OCI-LY1 (cell line): Measurements from ENCODE around the gene HOXA5.

Experiments used
- H2AFZ ChIP-seq: fragments of 200-600 bp; sonication (generic), shearing (Covaris generic); 2 replicates; pipeline ENCODE4 v1.6.0; 2014; ENCODE audit warnings: antibody characterized with exemption, mild to moderate bottlenecking, low read length
- H3F3A ChIP-seq: fragments of 200-600 bp; sonication (generic), shearing (Covaris generic); 2 replicates; pipeline ENCODE4 v1.6.0; 2014; ENCODE audit warnings: mild to moderate bottlenecking, antibody characterized with exemption, low read length, moderate library complexity; ENCODE audit not compliant: insufficient read depth
- H3K27ac ChIP-seq: fragments of 200-600 bp; sonication (generic); 2 replicates; pipeline ENCODE4 v1.5.1; 2014; ENCODE audit warnings: low read length, mixed run types, mild to moderate bottlenecking, low read depth; ENCODE audit not compliant: poor library complexity, severe bottlenecking
- H3K27me3 ChIP-seq: fragments of 200-600 bp; sonication (generic); 2 replicates; pipeline ENCODE4 v1.6.0; 2014; ENCODE audit warnings: antibody characterized with exemption, mild to moderate bottlenecking, low read length, moderate library complexity; ENCODE audit not compliant: insufficient read depth
- H3K36me3 ChIP-seq: fragments of 200-600 bp; sonication (generic); 2 replicates; pipeline ENCODE4 v1.6.1; 2014; ENCODE audit warnings: mild to moderate bottlenecking, antibody characterized with exemption, low read length, moderate library complexity, mixed read lengths; ENCODE audit not compliant: insufficient read depth
- H3K4me1 ChIP-seq: fragments of 200-600 bp; sonication (generic); 2 replicates; pipeline ENCODE4 v1.5.1; 2014; ENCODE audit warnings: mild to moderate bottlenecking, low read length, moderate library complexity; ENCODE audit not compliant: insufficient read depth, severe bottlenecking
- H3K4me2 ChIP-seq: fragments of 200-600 bp; sonication (generic), shearing (Covaris generic); 2 replicates; pipeline ENCODE4 v1.6.1; 2014; ENCODE audit warnings: low read length
- H3K4me3 ChIP-seq: fragments of 200-600 bp; sonication (generic); 2 replicates; pipeline ENCODE4 v1.5.1; 2014; ENCODE audit warnings: low read length, low read depth, mild to moderate bottlenecking, mixed read lengths; ENCODE audit not compliant: poor library complexity, severe bottlenecking
- H3K79me2 ChIP-seq: fragments of 200-600 bp; shearing (Covaris generic); 2 replicates; pipeline ENCODE4 v1.6.1; 2016; ENCODE audit warnings: mixed run types, low read length, mixed read lengths; ENCODE audit not compliant: insufficient read depth
- H3K9ac ChIP-seq: fragments of 200-600 bp; sonication (generic), shearing (Covaris generic); 2 replicates; pipeline ENCODE4 v1.6.1; 2014; ENCODE audit warnings: mild to moderate bottlenecking, low read length, mixed read lengths
- H3K9me2 ChIP-seq: fragments of 200-600 bp; sonication (generic), shearing (Covaris generic); 2 replicates; pipeline ENCODE4 v1.6.1; 2014; ENCODE audit warnings: low read depth, mild to moderate bottlenecking, low read length, mixed read lengths
- H3K9me3 ChIP-seq: fragments of 200-600 bp; shearing (Covaris generic); 2 replicates; pipeline ENCODE4 v1.6.1; 2014; ENCODE audit warnings: low read length, mixed read lengths
- H4K20me1 ChIP-seq: fragments of 200-600 bp; sonication (generic), shearing (Covaris generic); 2 replicates; pipeline ENCODE4 v1.6.0; 2016; ENCODE audit warnings: mild to moderate bottlenecking, low read length; ENCODE audit not compliant: insufficient read depth
- CTCF ChIP-seq: fragments of 200-600 bp; sonication (generic), shearing (Covaris generic); IDR thresholded peaks from 2 replicates; pipeline ENCODE4 v1.5.1; 2017; ENCODE audit warnings: mild to moderate bottlenecking, antibody characterized with exemption, low read length, moderate library complexity, mixed read lengths
- EZH2 ChIP-seq: fragments of 200-600 bp; sonication (generic), shearing (Covaris generic); IDR thresholded peaks from 2 replicates; pipeline ENCODE4 v1.8.0; 2017; ENCODE audit warnings: borderline replicate concordance, mixed run types, mild to moderate bottlenecking, antibody characterized with exemption, low read length, moderate library complexity, mixed read lengths

Gene HOXA5

GRCh38 chr7:27171325-27171636 is 27.8 kb upstream of the HOXA5 start:
- H3K4me1 ChIP-seq, result peaks cover 16% of the 10 kb centered on the region
- H3K79me2 ChIP-seq, result no peaks in the 10 kb centered on the region
- H4K20me1 ChIP-seq, result no peaks in the 10 kb centered on the region
- H3K4me2 ChIP-seq, result no peak overlapping the region
- H3F3A ChIP-seq, result no peaks in the 10 kb centered on the region
- H3K27ac ChIP-seq, result no peak overlapping the region
- H2AFZ ChIP-seq, result no peak overlapping the region
- peaks cover 13% of the 10 kb centered on the region; the same call in 1 of the 2 replicates for H3K27me3 ChIP-seq
- H3K36me3 ChIP-seq, result no peaks in the 10 kb centered on the region
- TF ChIP-seq EZH2, result no peak
- no peak for TF ChIP-seq CTCF
- H3K9me2 ChIP-seq, result no peaks in the 10 kb centered on the region
- no peaks in the 10 kb centered on the region for H3K9me3 ChIP-seq
- H3K4me3 ChIP-seq, result no peak overlapping the region
- H3K9ac ChIP-seq, result no peak overlapping the region

GRCh38 chr7:27170426-27171324 is 27.2 kb upstream of the HOXA5 start:
- Histone ChIP-seq H3K9me2 (no peaks in the 10 kb centered on the region), H3K4me1 (peaks cover 16% of the 10 kb centered on the region), H3K9me3 (no peaks in the 10 kb centered on the region), H3K27me3 (peaks cover 13% of the 10 kb centered on the region; the same call in 1 of the 2 replicates), H3K79me2 (no peaks in the 10 kb centered on the region), H3K4me3 (no peak overlapping the region), H3K36me3 (no peaks in the 10 kb centered on the region), H3F3A (no peaks in the 10 kb centered on the region), H2AFZ (no peak overlapping the region), H3K9ac (no peak overlapping the region), H3K27ac (no peak overlapping the region), H3K4me2 (no peak overlapping the region), H4K20me1 (no peaks in the 10 kb centered on the region)
- no peak for TF ChIP-seq EZH2
- TF ChIP-seq CTCF, result no peak

GRCh38 chr7:27169658-27170425 is 26.4 kb upstream of the HOXA5 start:
- no peaks in the 10 kb centered on the region for H3K36me3 ChIP-seq
- TF ChIP-seq EZH2 (no peak), CTCF (no peak)
- H3K27me3 ChIP-seq, result peaks cover 13% of the 10 kb centered on the region; the same call in 1 of the 2 replicates
- no peak overlapping the region for H3K4me3 ChIP-seq
- H3F3A ChIP-seq, result no peaks in the 10 kb centered on the region
- no peak overlapping the region for H3K27ac ChIP-seq
- H3K9ac ChIP-seq, result no peak overlapping the region
- H3K4me1 ChIP-seq, result peaks cover 16% of the 10 kb centered on the region
- no peaks in the 10 kb centered on the region for H4K20me1 ChIP-seq
- H3K4me2 ChIP-seq, result no peak overlapping the region
- H2AFZ ChIP-seq, result no peak overlapping the region
- H3K9me3 ChIP-seq, result no peaks in the 10 kb centered on the region
- H3K79me2 ChIP-seq, result no peaks in the 10 kb centered on the region
- H3K9me2 ChIP-seq, result no peaks in the 10 kb centered on the region
